ENCODE measurements around the gene PIP5K1A. TPM values are rescaled to one million over a fixed set of nuclear protein-coding genes. Genes with fewer than 3 reads are reported as not detected.

The PIP5K1A gene
- total and polyA plus RNA-seq, 9 of the 15 experiments (the other 6 are each of a cell fraction or from before 2014, with no cell fraction given), result 1.9 to 42.4 (median 18.8) TPM

DNA sequence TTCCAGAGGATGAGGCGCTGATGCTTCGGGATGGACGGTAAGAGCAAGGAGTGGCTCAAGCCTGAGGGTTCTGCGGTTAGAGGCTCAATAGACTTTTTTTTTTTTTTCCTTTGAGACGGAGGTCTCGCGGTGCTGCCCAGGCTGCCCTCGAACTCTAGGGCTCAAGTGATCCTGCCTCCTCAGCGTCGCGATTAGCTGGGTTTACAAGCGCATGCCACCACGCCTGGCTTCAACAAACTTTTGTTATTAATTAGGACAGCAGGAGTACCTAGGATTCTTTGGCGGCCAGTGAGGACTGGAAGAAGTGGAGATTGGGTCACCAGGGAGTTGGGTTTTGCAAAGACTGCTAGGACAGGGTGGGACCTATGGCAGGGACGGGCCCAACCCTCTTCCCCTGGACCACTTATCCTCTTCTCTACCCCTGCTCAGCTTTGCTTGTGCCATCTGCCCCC, 31.8 kb upstream of the PIP5K1A start (continued):
- TF ChIP-seq, protein P1, sequence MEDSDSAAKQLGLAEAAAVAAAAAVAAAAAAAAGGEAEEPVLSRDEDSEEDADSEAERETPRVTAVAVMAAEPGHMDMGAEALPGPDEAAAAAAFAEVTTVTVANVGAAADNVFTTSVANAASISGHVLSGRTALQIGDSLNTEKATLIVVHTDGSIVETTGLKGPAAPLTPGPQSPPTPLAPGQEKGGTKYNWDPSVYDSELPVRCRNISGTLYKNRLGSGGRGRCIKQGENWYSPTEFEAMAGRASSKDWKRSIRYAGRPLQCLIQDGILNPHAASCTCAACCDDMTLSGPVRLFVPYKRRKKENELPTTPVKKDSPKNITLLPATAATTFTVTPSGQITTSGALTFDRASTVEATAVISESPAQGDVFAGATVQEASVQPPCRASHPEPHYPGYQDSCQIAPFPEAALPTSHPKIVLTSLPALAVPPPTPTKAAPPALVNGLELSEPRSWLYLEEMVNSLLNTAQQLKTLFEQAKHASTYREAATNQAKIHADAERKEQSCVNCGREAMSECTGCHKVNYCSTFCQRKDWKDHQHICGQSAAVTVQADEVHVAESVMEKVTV (CRISPR knock-in tag; IDR thresholded peaks at IDR 0.05), result no peak
- TF ChIP-seq PRMT5 (CRISPR knock-in tag; IDR thresholded peaks at IDR 0.05), result no peak
- no peak for TF ChIP-seq JUN (IDR thresholded peaks at IDR 0.05; ENCODE audit: borderline replicate concordance, low read depth, low read length)
- no peak for TF ChIP-seq JUN (CRISPR knock-in tag; IDR thresholded peaks at IDR 0.05; ENCODE audit: borderline replicate concordance)
- no peak for TF ChIP-seq RUNX1 (IDR thresholded peaks at IDR 0.05; ENCODE audit: low read depth)
- TF ChIP-seq ESRRA (IDR thresholded peaks at IDR 0.05; ENCODE audit: borderline replicate concordance, low read depth), result no peak; the same call in 1 of the 2 replicates
- TF ChIP-seq PHB (CRISPR knock-in tag; IDR thresholded peaks at IDR 0.05), result no peak
- no peak for TF ChIP-seq ZNF165 (CRISPR knock-in tag; IDR thresholded peaks at IDR 0.05; ENCODE audit: borderline replicate concordance)
- TF ChIP-seq GTF2A2 (tag; IDR thresholded peaks at IDR 0.05), result no peak
- no peak for TF ChIP-seq CXXC5 (CRISPR knock-in tag; IDR thresholded peaks at IDR 0.05)
- no peak for TF ChIP-seq ZNF197 (CRISPR knock-in tag; IDR thresholded peaks at IDR 0.05; ENCODE audit: low read depth)
- peak; percentile 83 for TF ChIP-seq ZNF384 (IDR thresholded peaks at IDR 0.05; ENCODE audit: low read depth, low read length)

Data from K562 (cell line).